OCI-LY7 (cell line): ENCODE results near the gene C9orf72.

Experiments used
- CTCF ChIP-seq: fragments of 200-600 bp; sonication (generic); conservative IDR thresholded peaks from 2 replicates; pipeline ENCODE4 v1.5.1; 2014; ENCODE audit warnings: mild to moderate bottlenecking, antibody characterized with exemption, low read length, moderate library complexity, mixed read lengths
- EZH2phosphoT487 ChIP-seq: fragments of 200-600 bp; sonication (generic); IDR thresholded peaks from 2 replicates; pipeline ENCODE4 v1.6.1; 2018; ENCODE audit warnings: low read depth, borderline replicate concordance, mild to moderate bottlenecking, mixed run types, antibody characterized with exemption, low read length, moderate library complexity, mixed read lengths

GRCh38 chr9:27519466-27520465 lies 53.5 kb downstream of the C9orf72 start:
- TF ChIP-seq CTCF, result no peak
- no peak for TF ChIP-seq EZH2phosphoT487
